ENCODE data around the gene NECAB3.
A peak's percentile ranks its signal among the peaks of the same experiment; 100 is the strongest.
"Not testable (repeated sequence)": the region's sequence is repeated elsewhere in the genome, so short reads cannot be mapped to it uniquely, and the experiment has no call there.

Gene NECAB3

GRCh38 chr20:33650111-33650752 is 24.0 kb downstream of the NECAB3 start:
- ATAC-seq (no peak), DNase-seq (no peak)

GRCh38 chr20:33649201-33649681 is 25.0 kb downstream of the NECAB3 start:
- peak; percentile 29 for ATAC-seq
- DNase-seq, result no peak

- DNase-seq (no peak), ATAC-seq (no peak)
These were observed 25.7 kb downstream of the NECAB3 start for GRCh38 chr20:33648396-33649004.

- DNase-seq, result no peak
- no peak for ATAC-seq
These were observed 26.4 kb downstream of the NECAB3 start for GRCh38 chr20:33647603-33648395.

GRCh38 chr20:33646959-33647602 is 27.1 kb downstream of the NECAB3 start:
- not testable (repeated sequence) for DNase-seq, ATAC-seq

- no peak for ATAC-seq
- DNase-seq, result no peak
These were observed 28.0 kb downstream of the NECAB3 start for GRCh38 chr20:33646191-33646590.

- DNase-seq, result no peak
- no peak for ATAC-seq
These were observed 28.8 kb downstream of the NECAB3 start for GRCh38 chr20:33645396-33645795.

GRCh38 chr20:33645072-33645358 is 29.2 kb downstream of the NECAB3 start:
- DNase-seq (no peak), ATAC-seq (no peak)

GRCh38 chr20:33644313-33645071 is 29.7 kb downstream of the NECAB3 start:
- no peak for DNase-seq
- ATAC-seq, result no peak

- no peak for DNase-seq
- ATAC-seq, result no peak
These were observed 33.9 kb downstream of the NECAB3 start for GRCh38 chr20:33640287-33640686.

GRCh38 chr20:33636776-33637175 is 37.5 kb downstream of the NECAB3 start:
- ATAC-seq (no peak), DNase-seq (no peak)

GRCh38 chr20:33635341-33635740 is 38.9 kb downstream of the NECAB3 start:
- DNase-seq (no peak), ATAC-seq (no peak)

- not testable (repeated sequence) for DNase-seq, ATAC-seq
These were observed 42.3 kb downstream of the NECAB3 start for GRCh38 chr20:33631910-33632309.

- DNase-seq (no peak), ATAC-seq (no peak)
These were observed 43.7 kb downstream of the NECAB3 start for GRCh38 chr20:33630507-33630906.

GRCh38 chr20:33629979-33630378 is 44.2 kb downstream of the NECAB3 start:
- no peak for DNase-seq
- ATAC-seq, result no peak

- no peak for ATAC-seq
These were observed 44.7 kb downstream of the NECAB3 start for GRCh38 chr20:33629533-33629932.

GRCh38 chr20:33627577-33628216 is 46.5 kb downstream of the NECAB3 start:
- DNase-seq, result no peak
- ATAC-seq, result no peak

More at GRCh38 chr20:33629533-33629932, 44.7 kb downstream of the NECAB3 start:
- DNase-seq, result no peak

- ATAC-seq, result no peak
- no peak for DNase-seq
These were observed 48.0 kb downstream of the NECAB3 start for GRCh38 chr20:33626190-33626589.

- ATAC-seq (peak; percentile 73), DNase-seq (no peak)
These were observed 49.8 kb downstream of the NECAB3 start for GRCh38 chr20:33624399-33624798.

- DNase-seq (no peak), ATAC-seq (no peak)
These were observed 51.4 kb downstream of the NECAB3 start for GRCh38 chr20:33622705-33623365.

All from stimulated activated naive CD8-positive, alpha-beta T cell treated with anti-CD3 and anti-CD28 coated beads, Interleukin-15, Interleukin-2, amounts not matched to agents 100 U/mL and 50 U/mL, for 24 hours (primary cell).